Measurements from ENCODE around the gene ABCA1. TPM values are rescaled to one million over a fixed set of nuclear protein-coding genes. Genes with fewer than 3 reads are reported as not detected.
"Not testable (repeated sequence)": the region's sequence is repeated elsewhere in the genome, so short reads cannot be mapped to it uniquely, and the experiment has no call there.

The ABCA1 gene
- total RNA-seq, 4 donors from 2014 or later = 24.5 to 89.1 (median 48.5) TPM

GRCh38 chr9:104856413-104856941, 71.5 kb downstream of the ABCA1 start:
- WGBS = 73% methylated on average over 5 of the region's 5 CpGs
- TF ChIP-seq CTCF (IDR thresholded peaks at IDR 0.05) = no peak
- TF ChIP-seq POLR2A (IDR thresholded peaks at IDR 0.05) = no peak
- TF ChIP-seq POLR2AphosphoS5 (IDR thresholded peaks at IDR 0.05) = no peak
- no peak for TF ChIP-seq EP300 (IDR thresholded peaks at IDR 0.05)
- Histone ChIP-seq H3K27ac (no peak overlapping the region), H3K9me3 (no peaks in the 10 kb centered on the region), H3K4me3 (no peak overlapping the region), H3K27me3 (no peaks in the 10 kb centered on the region), H3K36me3 (peaks cover 34% of the 10 kb centered on the region), H3K4me1 (peaks cover 36% of the 10 kb centered on the region)
- no peak for DNase-seq (ENCODE audit: low spot score in 2 of 2)

- Histone ChIP-seq H3K9me3 (no peaks in the 10 kb centered on the region), H3K27me3 (no peaks in the 10 kb centered on the region), H3K36me3 (peaks cover 34% of the 10 kb centered on the region), H3K4me3 (no peak overlapping the region), H3K27ac (no peak overlapping the region), H3K4me1 (peaks cover 33% of the 10 kb centered on the region)
- TF ChIP-seq POLR2AphosphoS5 (IDR thresholded peaks at IDR 0.05) (no peak), EP300 (IDR thresholded peaks at IDR 0.05) (no peak), CTCF (IDR thresholded peaks at IDR 0.05) (no peak), POLR2A (IDR thresholded peaks at IDR 0.05) (no peak)
- 78% methylated on average over 3 of the region's 3 CpGs for WGBS
- no peak for DNase-seq (ENCODE audit: low spot score in 2 of 2)
These were observed 72.1 kb downstream of the ABCA1 start for GRCh38 chr9:104855807-104856206.

GRCh38 chr9:104855258-104855657, 72.7 kb downstream of the ABCA1 start:
- 88% methylated on average over 7 of the region's 7 CpGs for WGBS
- not testable (repeated sequence) for H3K27ac ChIP-seq; H3K27me3 ChIP-seq; DNase-seq (ENCODE audit: low spot score in 2 of 2); H3K4me3 ChIP-seq; H3K9me3 ChIP-seq
- Histone ChIP-seq H3K4me1 (peaks cover 31% of the 10 kb centered on the region), H3K36me3 (peaks cover 37% of the 10 kb centered on the region)

- Histone ChIP-seq H3K4me1 (peaks cover 24% of the 10 kb centered on the region), H3K27ac (no peak overlapping the region)
- WGBS = 94% methylated on average over 1 of the region's 1 CpG
These were observed 73.3 kb downstream of the ABCA1 start for GRCh38 chr9:104854613-104855012.

GRCh38 chr9:104853683-104854082, 74.3 kb downstream of the ABCA1 start:
- no peak for DNase-seq (ENCODE audit: low spot score in 2 of 2)
- Histone ChIP-seq H3K36me3 (peaks cover 42% of the 10 kb centered on the region), H3K4me3 (no peak overlapping the region), H3K27me3 (no peaks in the 10 kb centered on the region), H3K27ac (no peak overlapping the region), H3K9me3 (no peaks in the 10 kb centered on the region), H3K4me1 (peaks cover 15% of the 10 kb centered on the region)
- TF ChIP-seq EP300 (IDR thresholded peaks at IDR 0.05) (no peak), CTCF (IDR thresholded peaks at IDR 0.05) (no peak), POLR2A (IDR thresholded peaks at IDR 0.05) (no peak), POLR2AphosphoS5 (IDR thresholded peaks at IDR 0.05) (no peak)

More at GRCh38 chr9:104854613-104855012, 73.3 kb downstream of the ABCA1 start:
- Histone ChIP-seq H3K36me3 (peaks cover 42% of the 10 kb centered on the region), H3K9me3 (no peaks in the 10 kb centered on the region), H3K27me3 (no peaks in the 10 kb centered on the region), H3K4me3 (no peak overlapping the region)
- DNase-seq (ENCODE audit: low spot score in 2 of 2) = no peak
- TF ChIP-seq POLR2A (IDR thresholded peaks at IDR 0.05) (no peak), CTCF (IDR thresholded peaks at IDR 0.05) (no peak), EP300 (IDR thresholded peaks at IDR 0.05) (no peak), POLR2AphosphoS5 (IDR thresholded peaks at IDR 0.05) (no peak)

GRCh38 chr9:104853159-104853558, 74.8 kb downstream of the ABCA1 start:
- peaks cover 10% of the 10 kb centered on the region for H3K4me1 ChIP-seq
- DNase-seq (ENCODE audit: low spot score in 2 of 2) = no peak
- H3K27me3 ChIP-seq = no peaks in the 10 kb centered on the region
- H3K4me3 ChIP-seq = no peak overlapping the region
- H3K36me3 ChIP-seq = peaks cover 42% of the 10 kb centered on the region
- 76% methylated on average over 4 of the region's 4 CpGs for WGBS
- TF ChIP-seq CTCF (IDR thresholded peaks at IDR 0.05) = no peak
- TF ChIP-seq EP300 (IDR thresholded peaks at IDR 0.05) = no peak
- no peak for TF ChIP-seq POLR2AphosphoS5 (IDR thresholded peaks at IDR 0.05)
- TF ChIP-seq POLR2A (IDR thresholded peaks at IDR 0.05) = no peak
- no peak overlapping the region for H3K27ac ChIP-seq
- H3K9me3 ChIP-seq = no peaks in the 10 kb centered on the region
